Measurements from ENCODE around the gene ACAA1.

The ACAA1 gene

GRCh38 chr3:38117748-38118420, 19.0 kb downstream of the ACAA1 start:
- peak; percentile 37 for DNase-seq

- DNase-seq = no peak
Observed at GRCh38 chr3:38117163-38117716, 19.7 kb downstream of the ACAA1 start.

GRCh38 chr3:38116471-38117162, 20.3 kb downstream of the ACAA1 start:
- no peak for DNase-seq

GRCh38 chr3:38115645-38116427, 21.1 kb downstream of the ACAA1 start:
- no peak for DNase-seq

GRCh38 chr3:38114875-38115644, 21.9 kb downstream of the ACAA1 start:
- peak; percentile 1 for DNase-seq

GRCh38 chr3:38114052-38114874, 22.7 kb downstream of the ACAA1 start:
- DNase-seq = no peak

- DNase-seq = no peak
Observed at GRCh38 chr3:38112378-38112761, 24.6 kb downstream of the ACAA1 start.

- no peak for DNase-seq
Observed at GRCh38 chr3:38111696-38112377, 25.1 kb downstream of the ACAA1 start.

GRCh38 chr3:38111201-38111600, 25.7 kb downstream of the ACAA1 start:
- no peak for DNase-seq

- no peak for DNase-seq
Observed at GRCh38 chr3:38110314-38111050, 26.4 kb downstream of the ACAA1 start.

- DNase-seq = no peak
Observed at GRCh38 chr3:38109580-38110313, 27.2 kb downstream of the ACAA1 start.

- peak; percentile 61 for DNase-seq
Observed at GRCh38 chr3:38108649-38109579, 28.0 kb downstream of the ACAA1 start.

- no peak for DNase-seq
Observed at GRCh38 chr3:38107911-38108648, 28.8 kb downstream of the ACAA1 start.

- no peak for DNase-seq
Observed at GRCh38 chr3:38105525-38105924, 31.4 kb downstream of the ACAA1 start.

- no peak for DNase-seq
Observed at GRCh38 chr3:38102444-38102814, 34.5 kb downstream of the ACAA1 start.

- no peak for DNase-seq
Observed at GRCh38 chr3:38101811-38102443, 35.0 kb downstream of the ACAA1 start.

- no peak for DNase-seq
Observed at GRCh38 chr3:38100498-38100897, 36.4 kb downstream of the ACAA1 start.

All from GF-D8 (cell line).